K562 (cell line): ENCODE data around the gene KCNA2.

ENCODE experiments used
- NCOA1 ChIP-seq: fragments of 450-650 bp; IDR thresholded peaks from 2 replicates; pipeline ENCODE4 v1.6.1; 2016; ENCODE audit warnings: low read depth
- NFYB ChIP-seq: IDR thresholded peaks from 2 replicates; pipeline ENCODE4 v1.6.1; 2011; ENCODE audit warnings: mild to moderate bottlenecking, moderate library complexity; ENCODE audit not compliant: insufficient read length; ENCODE audit errors: extremely low read depth
- NR3C1 ChIP-seq: sonication (generic); formaldehyde crosslinking; IDR thresholded peaks from 2 replicates; pipeline ENCODE4 v1.8.1; 2022; ENCODE audit warnings: missing genetic modification reagents
- POU5F1 ChIP-seq: fragments of 150-350 bp; IDR thresholded peaks from 2 replicates; pipeline ENCODE4 v1.6.1; 2014; ENCODE audit warnings: borderline replicate concordance, low read length, low read depth, mild to moderate bottlenecking; ENCODE audit not compliant: partially characterized antibody
- TOE1 ChIP-seq, 2 experiments: fragments of 450-650 bp in 1 of 2; sonication (generic) in 1 of 2; formaldehyde crosslinking in 1 of 2; IDR thresholded peaks; 2 replicates each; pipeline versions ENCODE4 v1.7.1 to v1.8.0; 2016 to 2022; ENCODE audit warnings: borderline replicate concordance in 2 of 2, mild to moderate bottlenecking in 2 of 2, antibody characterized with exemption in 1 of 2, inconsistent platforms in 1 of 2, low read depth in 1 of 2, missing genetic modification reagents in 1 of 2, moderate library complexity in 1 of 2
- ZNF444 ChIP-seq: fragments of 250-450 bp; sonication (Bioruptor Pico); IDR thresholded peaks from 2 replicates; pipeline ENCODE4 v1.4.0; 2020; ENCODE audit warnings: mild to moderate bottlenecking, moderate library complexity

DNA sequence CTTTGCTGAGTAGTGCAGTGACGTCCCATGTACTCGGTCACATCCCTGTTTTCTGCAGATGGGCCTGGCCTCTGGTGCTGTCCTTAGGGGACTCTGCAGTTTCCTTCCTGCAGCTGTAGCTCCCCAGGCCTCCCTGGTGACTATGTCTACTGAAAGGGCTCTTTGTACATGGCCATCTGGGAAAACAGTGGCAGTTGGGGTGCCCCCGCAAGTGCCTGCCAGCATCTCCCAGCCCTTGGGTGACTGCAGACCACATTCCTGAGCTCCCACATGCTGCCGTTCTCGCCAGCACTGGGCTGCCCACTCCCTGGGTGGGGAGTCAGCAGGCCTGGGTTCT, 49.7 kb downstream of the KCNA2 start:
- TF ChIP-seq NR3C1 (no peak), TOE1 (IDR thresholded peaks at IDR 0.05; ENCODE audit: borderline replicate concordance) (no peak), TOE1 (CRISPR knock-in tag; IDR thresholded peaks at IDR 0.05; ENCODE audit: borderline replicate concordance, low read depth) (no peak), NFYB (no peak), ZNF444 (CRISPR knock-in tag) (no peak), POU5F1 (no peak), NCOA1 (no peak)
